ENCODE results near the gene ABHD8. TPM values are rescaled to one million over a fixed set of nuclear protein-coding genes. Genes with fewer than 3 reads are reported as not detected.

ABHD8 gene
- total RNA-seq, 5 donors from 2014 or later (not counting 1 experiment from before 2014, with no cell fraction given), result 5.3 to 12.4 (median 11.3) TPM

GRCh38 chr19:17330262-17331044 is 27.2 kb upstream of the ABHD8 start:
- H3K27ac ChIP-seq (ENCODE audit: low read length), result no peak overlapping the region
- Mint-ChIP-seq H3K4me3 (peak overlapping the region; percentile 44 to 78 (median 51)), H3K4me1 (peaks cover 24 to 37% (median 26%) of the 10 kb centered on the region in 3 donors), H3K27me3 (no peaks in the 10 kb centered on the region), H3K9me3 (no peaks in the 10 kb centered on the region), H3K27ac (no peak overlapping the region), H3K36me3 (no peaks in the 10 kb centered on the region)
- H3K36me3 ChIP-seq (ENCODE audit: control insufficient read depth in 2 of 2, extremely low read depth in 1 of 2, insufficient read depth in 1 of 2, low read length in 1 of 2), result no peaks in the 10 kb centered on the region
- ChIA-PET CTCF (no interaction called here), POLR2A (interaction anchor here in 1 of 2 donors (0.5 to 0.7 kb wide), 3 partner anchors 21 to 745 kb away, joined by 5 to 10 read pairs (median 8); no protein-coding TSS in a partner anchor)
- H3K27me3 ChIP-seq (replicated peaks in 1 of 2; ENCODE audit: control insufficient read depth in 2 of 2, extremely low read depth in 1 of 2, insufficient read depth in 2 of 2, low read length in 1 of 2), result peaks cover 0 to 7% of the 10 kb centered on the region in 2 experiments
- H3K4me3 ChIP-seq (ENCODE audit: control insufficient read depth in 1 of 2, extremely low read depth in 1 of 2, low read length in 1 of 2), result no peak overlapping the region
- no peak for DNase-seq
- no peak for ATAC-seq (replicated peaks in 1 of 4)
- H3K9me3 ChIP-seq, result no peaks in the 10 kb centered on the region
- WGBS (ENCODE audit: insufficient coverage), result 87% methylated on average over 15 of the region's 24 CpGs
- peaks cover 7 to 50% of the 10 kb centered on the region in 2 experiments for H3K4me1 ChIP-seq (ENCODE audit: control insufficient read depth in 1 of 2, extremely low read depth in 1 of 2, insufficient read depth in 2 of 2, low read length in 2 of 2)

GRCh38 chr19:17329366-17330261 is 26.4 kb upstream of the ABHD8 start:
- Histone ChIP-seq H3K27ac (ENCODE audit: low read length) (no peak overlapping the region), H3K4me3 (ENCODE audit: control insufficient read depth in 1 of 2, extremely low read depth in 1 of 2, low read length in 1 of 2) (no peak overlapping the region), H3K27me3 (replicated peaks in 1 of 2; ENCODE audit: control insufficient read depth in 2 of 2, extremely low read depth in 1 of 2, insufficient read depth in 2 of 2, low read length in 1 of 2) (peaks cover 0 to 7% of the 10 kb centered on the region in 2 experiments), H3K9me3 (no peaks in the 10 kb centered on the region), H3K36me3 (ENCODE audit: control insufficient read depth in 2 of 2, extremely low read depth in 1 of 2, insufficient read depth in 1 of 2, low read length in 1 of 2) (peaks cover 0 to 4% of the 10 kb centered on the region in 2 donors), H3K4me1 (ENCODE audit: control insufficient read depth in 1 of 2, extremely low read depth in 1 of 2, insufficient read depth in 2 of 2, low read length in 2 of 2) (peaks cover 4 to 42% of the 10 kb centered on the region in 2 experiments)
- 67% methylated on average over 44 of the region's 51 CpGs for WGBS (ENCODE audit: insufficient coverage)
- Mint-ChIP-seq H3K27me3 (no peaks in the 10 kb centered on the region), H3K36me3 (no peaks in the 10 kb centered on the region), H3K27ac (peak overlapping the region in 1 of 2 donors; percentile 39), H3K4me3 (peak overlapping the region; percentile 39 to 78 (median 45)), H3K4me1 (peaks cover 17 to 30% (median 19%) of the 10 kb centered on the region in 3 donors), H3K9me3 (no peaks in the 10 kb centered on the region)
- CTCF ChIA-PET, result no interaction called here
- POLR2A ChIA-PET, result interaction anchor here in 1 of 2 donors (0.5 kb wide), 1 partner anchor 24 kb away, joined by 10 read pairs; no protein-coding TSS in a partner anchor
- ATAC-seq (replicated peaks in 1 of 4) (no peak), DNase-seq (no peak)

GRCh38 chr19:17328517-17329365 is 25.5 kb upstream of the ABHD8 start:
- CTCF ChIA-PET, result interaction anchor here in 1 of 2 donors (0.6 kb wide), 1 partner anchor 1134 kb away, joined by 5 read pairs; no protein-coding TSS in a partner anchor
- DNase-seq (peak in 13 of 35 experiments; percentile 17 to 56 (median 41)), ATAC-seq (replicated peaks in 1 of 4) (peak; percentile 45 to 60 (median 54))
- POLR2A ChIA-PET, result interaction anchor here in 1 of 2 donors (0.6 to 1.2 kb wide), 3 partner anchors 9 to 113 kb away, joined by 3 to 4 read pairs (median 3); partner anchors contain the start of gene DDA1
- WGBS (ENCODE audit: insufficient coverage), result 4% methylated on average over 73 of the region's 94 CpGs
- Mint-ChIP-seq H3K4me1 (peaks cover 14 to 26% (median 14%) of the 10 kb centered on the region in 3 donors), H3K36me3 (no peaks in the 10 kb centered on the region), H3K27me3 (no peaks in the 10 kb centered on the region), H3K4me3 (peak overlapping the region; percentile 70 to 78 (median 70)), H3K27ac (no peak overlapping the region), H3K9me3 (no peaks in the 10 kb centered on the region)
- Histone ChIP-seq H3K9me3 (no peaks in the 10 kb centered on the region), H3K36me3 (ENCODE audit: control insufficient read depth in 2 of 2, extremely low read depth in 1 of 2, insufficient read depth in 1 of 2, low read length in 1 of 2) (peaks cover 0 to 8% of the 10 kb centered on the region in 2 donors), H3K27ac (ENCODE audit: low read length) (peak overlapping the region; percentile 34), H3K4me1 (ENCODE audit: control insufficient read depth in 1 of 2, extremely low read depth in 1 of 2, insufficient read depth in 2 of 2, low read length in 2 of 2) (peaks cover 4 to 45% of the 10 kb centered on the region in 2 experiments), H3K27me3 (replicated peaks in 1 of 2; ENCODE audit: control insufficient read depth in 2 of 2, extremely low read depth in 1 of 2, insufficient read depth in 2 of 2, low read length in 1 of 2) (peaks cover 0 to 7% of the 10 kb centered on the region in 2 experiments), H3K4me3 (ENCODE audit: control insufficient read depth in 1 of 2, extremely low read depth in 1 of 2, low read length in 1 of 2) (peak overlapping the region; percentile 59 to 62)

- POLR2A ChIA-PET, result interaction anchor here (0.6 to 1.2 kb wide), 4 partner anchors 10 to 112 kb away, joined by 3 to 4 read pairs (median 3); partner anchors contain the start of gene DDA1 (in 1 of the 2)
- DNase-seq, result peak in 28 of 35 experiments; percentile 34 to 77 (median 49)
- Mint-ChIP-seq H3K36me3 (no peaks in the 10 kb centered on the region), H3K9me3 (no peaks in the 10 kb centered on the region), H3K27ac (peak overlapping the region; percentile 46 to 79), H3K4me1 (peaks cover 14 to 23% (median 14%) of the 10 kb centered on the region in 3 donors), H3K4me3 (peak overlapping the region; percentile 70 to 79 (median 78)), H3K27me3 (no peaks in the 10 kb centered on the region)
- Histone ChIP-seq H3K9me3 (no peaks in the 10 kb centered on the region), H3K4me1 (ENCODE audit: control insufficient read depth in 1 of 2, extremely low read depth in 1 of 2, insufficient read depth in 2 of 2, low read length in 2 of 2) (peaks cover 2 to 40% of the 10 kb centered on the region in 2 experiments), H3K27ac (ENCODE audit: low read length) (peak overlapping the region; percentile 34), H3K36me3 (ENCODE audit: control insufficient read depth in 2 of 2, extremely low read depth in 1 of 2, insufficient read depth in 1 of 2, low read length in 1 of 2) (peaks cover 0 to 8% of the 10 kb centered on the region in 2 donors), H3K4me3 (ENCODE audit: control insufficient read depth in 1 of 2, extremely low read depth in 1 of 2, low read length in 1 of 2) (peak overlapping the region; percentile 59), H3K27me3 (replicated peaks in 1 of 2; ENCODE audit: control insufficient read depth in 2 of 2, extremely low read depth in 1 of 2, insufficient read depth in 2 of 2, low read length in 1 of 2) (peaks cover 0 to 7% of the 10 kb centered on the region in 2 experiments)
- 46% methylated on average over 47 of the region's 64 CpGs for WGBS (ENCODE audit: insufficient coverage)
- ATAC-seq (replicated peaks in 1 of 4), result peak; percentile 67 to 76 (median 72)
- CTCF ChIA-PET, result interaction anchor here in 1 of 2 donors (0.6 kb wide), 1 partner anchor 1135 kb away, joined by 5 read pairs; no protein-coding TSS in a partner anchor
Measured at GRCh38 chr19:17327654-17328516, 24.7 kb upstream of the ABHD8 start.

GRCh38 chr19:17327068-17327653 is 23.9 kb upstream of the ABHD8 start:
- WGBS (ENCODE audit: insufficient coverage), result 92% methylated on average over 25 of the region's 27 CpGs
- ATAC-seq (replicated peaks in 1 of 4), result no peak
- Histone ChIP-seq H3K4me1 (ENCODE audit: control insufficient read depth in 1 of 2, extremely low read depth in 1 of 2, insufficient read depth in 2 of 2, low read length in 2 of 2) (peaks cover 2 to 37% of the 10 kb centered on the region in 2 experiments), H3K27ac (ENCODE audit: low read length) (no peak overlapping the region), H3K36me3 (ENCODE audit: control insufficient read depth in 2 of 2, extremely low read depth in 1 of 2, insufficient read depth in 1 of 2, low read length in 1 of 2) (peaks cover 0 to 8% of the 10 kb centered on the region in 2 donors), H3K27me3 (replicated peaks in 1 of 2; ENCODE audit: control insufficient read depth in 2 of 2, extremely low read depth in 1 of 2, insufficient read depth in 2 of 2, low read length in 1 of 2) (peaks cover 0 to 7% of the 10 kb centered on the region in 2 experiments), H3K4me3 (ENCODE audit: control insufficient read depth in 1 of 2, extremely low read depth in 1 of 2, low read length in 1 of 2) (no peak overlapping the region), H3K9me3 (no peaks in the 10 kb centered on the region)
- H3K9me3 Mint-ChIP-seq, result no peaks in the 10 kb centered on the region
- H3K36me3 Mint-ChIP-seq, result peaks cover 7% of the 10 kb centered on the region
- peak overlapping the region; percentile 46 to 78 (median 59) for H3K4me3 Mint-ChIP-seq
- H3K4me1 Mint-ChIP-seq, result peaks cover 11 to 22% (median 17%) of the 10 kb centered on the region in 3 donors
- H3K27ac Mint-ChIP-seq, result no peak overlapping the region
- ChIA-PET CTCF (no interaction called here), POLR2A (interaction anchor here in 1 of 2 donors (0.6 to 1.1 kb wide), 2 partner anchors 21 to 55 kb away, joined by 3 to 9 read pairs; no protein-coding TSS in a partner anchor)
- DNase-seq, result no peak
- no peaks in the 10 kb centered on the region for H3K27me3 Mint-ChIP-seq
